OCI-LY3 (cell line): Measurements from ENCODE around the gene SALL3.

Source experiments
- H2AFZ ChIP-seq: fragments of 200-600, 300-600 bp; shearing (Covaris generic); 2 replicates; pipeline ENCODE4 v1.6.0; 2014; ENCODE audit warnings: antibody characterized with exemption, low read depth, low read length
- H3K27ac ChIP-seq: fragments of 200-600, 300-600 bp; sonication (generic); 2 replicates; pipeline ENCODE4 v1.5.1; 2014; ENCODE audit warnings: mild to moderate bottlenecking, low read length, moderate library complexity, mixed read lengths
- H3K27me3 ChIP-seq: fragments of 200-600, 300-600 bp; sonication (generic); 2 replicates; pipeline ENCODE4 v1.6.1; 2014; ENCODE audit warnings: low read depth, low read length, mixed read lengths
- H3K36me3 ChIP-seq: fragments of 200-600, 300-600 bp; sonication (generic); replicated peaks from 2 replicates; pipeline ENCODE3; 2014; ENCODE audit warnings: low read depth, low read length, mixed read lengths
- H3K4me1 ChIP-seq: fragments of 300-600, 200-600 bp; sonication (generic); 2 replicates; pipeline ENCODE4 v1.6.1; 2014; ENCODE audit warnings: low read length, mixed read lengths
- H3K4me2 ChIP-seq: fragments of 200-600, 300-600 bp; sonication (generic); 2 replicates; pipeline ENCODE4 v1.6.1; 2014; ENCODE audit warnings: low read length, mixed read lengths
- H3K4me3 ChIP-seq: fragments of 300-600, 200-600 bp; sonication (generic); 2 replicates; pipeline ENCODE4 v1.5.1; 2014; ENCODE audit warnings: antibody characterized with exemption, mild to moderate bottlenecking, low read length, moderate library complexity
- H3K79me2 ChIP-seq: fragments of 300-600, 200-600 bp; shearing (Covaris generic); 2 replicates; pipeline ENCODE4 v1.6.1; 2014; ENCODE audit warnings: mild to moderate bottlenecking, low read length, mixed read lengths
- H3K9ac ChIP-seq: fragments of 300-600, 200-600 bp; shearing (Covaris generic); 2 replicates; pipeline ENCODE4 v1.6.0; 2014; ENCODE audit warnings: mild to moderate bottlenecking, low read length, moderate library complexity
- H3K9me3 ChIP-seq: fragments of 200-600, 300-600 bp; shearing (Covaris generic); 2 replicates; pipeline ENCODE4 v1.6.1; 2014; ENCODE audit warnings: low read length, mixed read lengths; ENCODE audit not compliant: insufficient read depth
- H4K20me1 ChIP-seq: fragments of 200-600, 300-600 bp; sonication (generic); 2 replicates; pipeline ENCODE4 v1.6.1; 2016; ENCODE audit warnings: low read length, mixed read lengths; ENCODE audit not compliant: insufficient read depth
- CTCF ChIP-seq: fragments of 200-600, 300-600 bp; sonication (generic); IDR thresholded peaks from 2 replicates; pipeline ENCODE4 v1.5.1; 2014; ENCODE audit warnings: antibody characterized with exemption, low read length, low read depth
- EZH2phosphoT487 ChIP-seq: fragments of 200-600 bp; shearing (Covaris generic); IDR thresholded peaks from 2 replicates; pipeline ENCODE4 v1.6.1; 2018; ENCODE audit warnings: antibody characterized with exemption, mixed run types, low read depth

The SALL3 gene

GRCh38 chr18:79049506-79049905 lies 69.9 kb downstream of the SALL3 start:
- Histone ChIP-seq H3K27me3 (peaks cover 18% of the 10 kb centered on the region; the same call in 1 of the 2 replicates), H4K20me1 (no peaks in the 10 kb centered on the region), H2AFZ (no peak overlapping the region), H3K79me2 (no peaks in the 10 kb centered on the region), H3K27ac (no peak overlapping the region), H3K36me3 (no peaks in the 10 kb centered on the region), H3K9ac (no peak overlapping the region), H3K9me3 (no peaks in the 10 kb centered on the region), H3K4me3 (no peak overlapping the region), H3K4me2 (no peak overlapping the region), H3K4me1 (no peaks in the 10 kb centered on the region)
- TF ChIP-seq EZH2phosphoT487 (no peak), CTCF (no peak)
